ENCODE data around the gene RHEB.

RHEB gene

DNA sequence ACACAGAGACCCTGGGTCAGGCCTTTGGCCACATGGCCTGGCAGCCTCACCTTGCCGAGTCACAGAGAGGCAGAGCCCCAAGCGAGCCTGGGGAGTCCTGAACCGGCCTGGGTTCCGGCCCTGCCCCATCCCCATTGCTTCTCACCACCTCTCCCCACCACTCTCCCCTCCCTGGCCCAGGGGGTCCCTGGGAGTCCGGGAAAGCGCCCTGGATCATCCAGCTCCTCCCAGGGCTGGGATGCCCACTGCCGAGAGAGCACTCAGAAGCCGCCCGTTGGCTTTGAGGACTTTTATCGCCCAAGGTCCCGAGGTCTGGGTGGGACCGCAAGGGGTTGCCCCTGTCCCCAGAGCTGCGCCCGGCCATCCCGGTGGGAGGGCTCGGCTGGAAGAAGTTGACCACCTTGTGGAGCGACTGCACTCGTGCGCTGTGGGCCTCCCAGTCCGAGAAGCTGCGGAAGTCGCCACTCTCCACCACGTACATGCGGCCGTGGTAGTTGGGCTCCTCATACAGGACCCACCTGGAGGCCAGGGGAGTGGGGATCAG lies 87.9 kb downstream of the RHEB start:
- DNase-seq (ENCODE audit: low read depth), result no peak

DNA sequence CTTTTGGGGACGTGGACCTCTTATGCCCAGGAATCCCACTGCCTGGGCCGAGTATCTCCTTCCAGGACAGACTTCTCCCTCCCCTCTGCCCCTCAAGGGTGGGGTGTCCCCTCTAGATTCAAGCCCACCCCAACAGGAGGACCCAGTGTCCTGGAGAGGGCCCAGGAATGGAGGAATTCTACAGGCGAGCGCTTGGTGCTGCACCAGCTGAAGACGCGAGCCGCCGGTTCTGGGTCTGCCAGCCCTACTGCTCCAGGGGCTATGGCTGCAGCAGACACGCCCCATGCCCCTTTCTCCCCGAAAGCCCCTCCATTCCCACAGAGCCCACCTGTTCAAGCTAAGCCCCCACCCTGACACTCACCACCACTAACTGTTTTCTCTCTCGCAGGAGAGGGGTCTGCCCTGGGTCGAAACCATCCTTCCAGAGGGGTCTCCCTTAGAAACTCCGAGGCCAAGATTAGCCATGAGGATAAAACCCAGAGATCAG lies 88.4 kb downstream of the RHEB start:
- DNase-seq (ENCODE audit: low read depth), result no peak

DNA sequence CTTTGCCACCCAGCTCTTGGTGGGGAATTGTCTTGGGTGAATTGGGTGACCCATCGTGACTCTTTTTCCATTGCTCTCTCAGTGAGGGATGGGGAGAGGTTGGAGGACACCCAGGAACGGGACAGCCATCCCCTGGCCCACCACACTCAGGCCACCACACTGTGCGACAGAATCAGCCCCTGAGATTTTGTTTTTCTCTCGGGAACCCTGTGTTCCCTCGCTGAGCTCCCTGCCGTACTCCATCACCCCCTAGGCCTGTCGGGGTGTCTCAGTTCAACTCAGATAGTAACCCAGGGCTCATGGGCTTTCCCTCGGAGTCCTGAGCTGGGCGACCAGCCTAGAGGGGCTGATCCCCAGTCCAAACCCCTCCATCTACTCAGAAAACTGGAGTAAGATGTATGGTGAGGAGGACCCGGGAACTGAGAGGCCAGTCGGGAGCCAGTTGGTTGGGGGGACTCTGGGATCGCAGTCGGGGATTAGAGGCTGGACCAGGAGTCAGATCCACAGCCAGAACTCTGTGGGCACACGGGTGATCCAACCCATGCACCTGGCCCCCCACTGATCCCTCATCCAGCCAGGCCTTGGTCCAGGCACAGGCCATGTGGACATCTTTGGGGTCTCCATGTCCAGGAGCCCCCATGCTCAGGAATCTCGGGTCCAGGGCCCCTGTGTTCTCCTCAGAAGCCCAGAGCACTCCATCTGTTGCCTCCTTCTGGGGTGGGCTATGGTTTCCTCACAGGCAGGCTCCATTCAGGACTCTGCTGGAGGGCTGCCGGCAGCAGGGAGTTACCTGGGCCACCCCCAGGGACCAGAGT lies 89.1 kb downstream of the RHEB start:
- DNase-seq (ENCODE audit: low read depth), result no peak

DNA sequence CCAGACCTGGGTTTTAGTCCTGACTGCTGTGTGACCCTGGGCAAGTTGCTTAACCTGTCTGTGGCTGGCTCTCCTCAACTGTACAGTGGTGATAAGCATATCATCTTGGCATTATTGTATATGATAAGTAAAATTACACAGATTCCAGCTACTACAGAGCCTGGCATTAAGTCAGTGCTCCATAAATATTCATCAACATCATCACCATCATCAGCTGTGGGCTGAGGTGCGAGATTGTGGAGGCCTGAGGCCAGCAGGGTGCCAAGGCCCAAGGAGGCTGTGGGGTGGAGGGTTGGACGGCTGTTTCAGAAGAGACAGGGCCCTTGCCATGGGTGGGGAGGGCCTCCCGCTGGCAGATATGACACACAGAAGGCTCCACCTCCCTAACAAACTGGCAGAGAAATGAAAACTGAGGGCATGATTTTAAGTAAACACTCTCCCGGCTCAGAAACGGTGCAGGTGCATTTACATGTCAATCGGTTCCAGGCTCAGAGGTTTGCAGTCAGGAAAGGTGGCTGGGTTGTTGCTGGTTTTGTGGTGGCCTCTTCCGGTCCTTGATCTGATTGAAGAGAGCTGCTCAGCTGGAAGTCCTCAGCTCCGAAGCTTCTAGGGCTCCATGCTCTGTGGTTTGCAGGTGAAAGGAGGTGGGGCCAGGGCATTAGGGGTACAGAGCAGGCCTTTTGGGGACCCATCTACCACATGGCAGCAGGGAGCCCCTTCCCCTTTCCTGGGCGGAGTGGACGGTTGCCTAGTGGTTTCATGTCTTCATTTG lies 89.9 kb downstream of the RHEB start:
- no peak for DNase-seq (ENCODE audit: low read depth)

DNA sequence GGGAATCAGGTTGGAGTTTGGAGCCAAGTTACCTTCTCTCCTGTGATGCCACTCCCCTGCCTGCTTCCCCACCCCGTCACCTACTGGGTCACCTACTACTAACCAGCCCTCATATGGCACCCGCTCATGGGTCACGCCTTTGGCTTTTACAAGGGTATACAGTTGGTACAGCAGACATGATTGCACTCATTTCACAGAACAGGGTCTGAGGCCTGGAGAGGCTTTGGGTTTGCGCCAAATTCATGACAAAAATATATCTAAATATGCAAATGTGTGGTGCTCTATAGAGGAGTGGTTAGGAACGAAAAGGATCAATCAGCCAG lies 90.5 kb downstream of the RHEB start:
- DNase-seq (ENCODE audit: low read depth), result no peak

DNA sequence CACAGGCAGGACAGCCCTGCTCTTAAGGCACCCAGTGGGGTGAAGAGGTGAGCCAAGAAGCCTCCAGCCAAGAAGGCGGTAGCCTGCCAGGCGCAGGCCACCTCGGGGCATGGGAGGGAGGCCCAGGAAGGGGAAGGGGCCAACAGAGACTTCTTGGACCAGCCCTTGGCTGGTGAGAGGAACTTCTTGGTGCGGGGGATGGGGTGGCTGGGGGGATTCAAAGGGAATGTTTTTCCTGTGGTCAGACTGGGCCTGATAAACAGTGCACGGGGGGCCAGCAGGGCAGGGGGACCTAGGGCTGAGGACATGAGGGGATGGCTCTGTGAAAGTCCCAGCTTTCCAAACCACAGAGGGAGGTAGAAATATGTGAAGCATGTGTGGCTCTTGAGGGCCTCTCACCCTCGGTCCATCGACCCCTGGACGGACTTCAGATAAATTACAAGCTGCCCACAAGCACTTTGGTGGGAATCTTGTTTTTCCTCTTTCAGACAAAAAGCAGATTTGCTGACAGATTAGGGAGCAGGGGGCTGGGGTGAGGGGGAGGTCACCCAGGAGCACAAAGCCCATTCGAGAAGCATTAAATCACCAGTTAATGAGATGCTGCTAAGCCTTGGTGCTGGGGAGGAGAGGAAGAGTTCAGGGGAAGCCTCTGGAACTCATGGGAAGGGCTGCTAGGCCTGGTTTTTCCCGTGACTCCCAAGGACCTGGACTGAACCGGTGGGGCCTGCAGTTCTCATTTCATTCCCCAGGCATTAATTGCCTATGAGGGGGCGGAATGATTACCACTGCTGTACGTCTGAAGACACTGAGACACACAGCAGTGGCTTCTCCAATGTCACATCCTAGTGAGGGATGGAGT lies 91.1 kb downstream of the RHEB start:
- DNase-seq (ENCODE audit: low read depth), result no peak

DNA sequence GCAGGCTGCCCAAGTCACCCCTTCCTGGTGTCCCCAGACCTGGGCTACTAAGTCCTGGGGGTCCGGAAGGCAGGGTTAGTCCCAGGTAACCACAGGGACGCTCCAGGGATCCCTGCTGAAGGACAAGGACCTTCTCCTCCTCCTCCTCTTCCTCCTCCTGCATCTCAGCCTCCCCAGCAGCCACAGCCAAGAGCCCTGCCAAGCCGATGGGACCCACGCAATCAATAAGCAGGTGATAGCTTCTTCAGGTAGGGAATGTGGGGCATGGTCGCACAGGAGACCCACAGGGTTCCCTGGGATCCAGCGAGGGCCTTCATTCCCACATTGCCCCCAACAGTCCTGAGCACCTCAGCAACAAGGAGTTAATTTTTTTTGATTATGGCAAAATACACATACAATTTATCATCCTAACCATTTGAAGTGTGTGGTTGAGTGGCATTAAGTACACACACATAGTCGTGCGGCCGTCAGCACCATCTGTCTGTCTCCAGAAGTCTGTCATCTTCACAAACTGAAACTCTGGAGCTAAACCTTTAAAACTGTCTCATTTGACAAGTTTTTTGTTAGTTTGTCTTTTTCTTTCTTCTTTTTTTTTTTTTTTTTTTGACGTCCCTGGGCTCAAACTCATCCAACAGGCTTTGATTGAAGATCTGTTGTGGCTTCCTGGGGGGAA lies 91.9 kb downstream of the RHEB start:
- DNase-seq (ENCODE audit: low read depth), result no peak

DNA sequence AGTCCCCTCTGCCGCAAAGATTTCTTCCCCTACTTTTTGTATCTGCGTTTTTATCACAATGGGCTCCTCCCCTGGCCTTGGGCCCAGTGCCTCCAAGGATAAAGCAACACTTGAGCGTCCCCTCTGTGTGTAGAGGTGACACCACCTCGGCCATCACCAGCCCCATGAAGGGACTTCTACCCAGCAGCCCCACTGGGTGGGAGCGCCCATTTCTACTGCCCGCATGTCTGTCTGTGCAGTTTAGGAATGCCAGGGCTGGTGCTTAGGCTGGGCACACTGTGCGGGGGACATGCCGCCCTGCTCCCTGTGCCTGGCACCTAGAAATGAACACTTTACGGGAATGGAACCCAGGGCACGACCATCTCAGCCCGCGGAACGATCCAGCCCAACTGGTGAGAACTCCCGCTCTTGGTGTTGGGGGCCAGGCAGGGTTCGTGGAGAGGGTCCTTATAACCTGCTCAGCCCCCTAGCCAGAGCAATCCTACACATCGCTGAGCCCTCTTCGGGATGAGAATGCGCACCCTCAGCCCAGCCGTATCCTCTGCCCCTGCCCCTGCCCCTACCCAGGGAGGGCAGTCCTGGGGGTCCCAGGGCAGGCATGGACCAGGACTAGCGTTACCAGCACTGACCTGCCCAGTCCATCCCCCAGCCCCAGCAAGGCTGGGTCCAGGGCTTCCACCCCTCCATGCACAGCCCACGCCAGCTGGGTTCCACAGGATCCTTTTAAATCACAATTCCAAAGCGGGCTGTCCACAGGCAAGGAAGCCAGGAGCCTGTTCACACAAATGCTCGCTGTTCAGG lies 92.6 kb downstream of the RHEB start:
- no peak for DNase-seq (ENCODE audit: low read depth)

DNA sequence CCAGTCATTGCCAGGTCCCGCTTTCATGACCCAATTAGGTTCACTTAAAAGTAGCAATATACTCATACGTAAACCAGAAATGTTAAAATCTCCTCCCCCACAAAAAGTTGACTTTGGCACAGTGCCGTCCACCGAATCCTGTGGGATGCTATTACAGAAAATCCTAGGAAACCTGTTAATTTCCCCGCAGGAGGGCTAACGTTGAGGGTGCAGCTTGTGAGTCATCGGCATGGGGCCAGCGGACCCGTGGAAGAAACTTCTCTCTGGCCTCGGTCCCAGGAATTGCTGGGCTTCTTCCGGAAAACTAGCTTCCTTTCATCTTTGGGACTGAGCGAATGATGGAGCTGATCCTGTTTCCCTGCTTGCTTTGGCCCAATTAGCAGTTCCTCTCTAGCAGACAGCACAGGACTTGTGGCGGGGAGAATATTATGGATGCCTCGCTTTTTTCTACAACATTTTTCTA lies 93.2 kb downstream of the RHEB start:
- peak; percentile 84 for DNase-seq (ENCODE audit: low read depth)

DNA sequence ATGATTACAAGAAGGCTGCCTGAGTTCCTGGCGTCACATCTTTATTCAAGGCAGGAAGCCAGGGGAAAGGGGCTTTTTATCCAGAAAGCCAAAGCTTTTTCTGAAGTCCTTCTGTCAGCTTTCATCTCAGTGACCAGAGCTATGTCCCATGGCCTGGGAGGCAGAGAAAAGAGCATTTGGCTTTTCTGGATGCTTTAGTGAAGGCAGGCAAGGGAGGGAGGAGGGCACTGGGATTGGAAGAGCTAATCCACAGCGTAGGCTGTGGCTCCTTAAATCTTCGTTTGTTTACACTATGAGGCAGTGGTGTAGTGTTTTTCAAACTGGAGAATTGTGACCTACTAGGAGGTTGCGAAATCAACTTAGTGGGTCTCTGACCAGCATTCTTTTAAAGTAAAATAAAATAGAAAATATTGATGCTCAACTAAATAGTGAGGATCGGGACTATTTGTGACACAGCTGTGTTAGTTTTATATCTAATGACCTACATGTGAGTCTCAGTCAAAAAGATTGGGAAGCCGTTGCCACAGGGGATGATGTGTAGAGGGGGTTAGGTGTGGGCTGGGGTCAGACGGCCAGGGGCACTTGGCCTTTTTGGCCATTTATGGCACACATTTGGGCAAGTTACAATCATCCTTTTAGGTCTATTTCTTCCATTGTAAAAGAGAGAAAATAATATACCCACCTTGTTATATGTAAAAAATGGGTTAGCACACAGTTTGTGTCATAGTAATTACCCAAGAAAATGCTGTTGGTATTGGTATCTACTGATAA lies 93.8 kb downstream of the RHEB start:
- peak; percentile 74 for DNase-seq (ENCODE audit: low read depth)

DNA sequence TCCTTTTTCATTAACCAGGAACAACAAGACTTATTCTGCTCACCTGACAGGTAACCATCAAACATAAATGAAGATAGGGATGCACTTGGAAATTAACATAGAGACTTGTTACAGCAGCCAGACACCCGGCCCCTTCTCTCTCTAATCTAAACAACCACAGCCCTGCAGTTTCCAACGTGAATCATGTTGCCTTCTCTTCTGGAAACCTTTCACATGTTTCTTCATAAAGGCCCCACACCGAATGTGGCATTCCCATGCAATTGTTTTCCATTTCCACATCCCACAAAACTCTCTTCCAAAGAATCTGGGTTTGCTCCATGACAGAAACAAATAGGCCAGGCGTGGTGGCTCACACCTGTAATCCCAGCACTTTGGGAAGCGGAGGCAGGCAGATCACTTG lies 94.9 kb downstream of the RHEB start:
- no peak for DNase-seq (ENCODE audit: low read depth)

DNA sequence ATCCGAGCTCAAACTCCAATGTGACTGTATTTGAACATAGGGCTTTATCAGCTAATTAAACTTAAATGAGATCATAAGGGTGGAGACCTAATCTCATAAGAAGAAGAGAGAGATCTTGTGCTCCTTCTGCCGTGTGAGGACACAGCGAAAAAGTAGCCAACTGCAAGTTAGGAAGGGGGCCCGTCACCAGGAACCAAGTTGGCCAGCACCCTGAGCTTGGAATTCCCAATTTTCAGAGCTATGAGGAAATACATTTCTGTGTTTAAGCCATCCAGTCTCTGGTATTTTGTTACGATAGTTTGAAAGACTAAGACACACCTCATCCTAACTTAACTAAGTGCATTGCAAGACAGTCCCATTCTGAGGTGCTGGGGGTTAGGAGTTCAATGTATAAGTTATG lies 95.8 kb downstream of the RHEB start:
- DNase-seq (ENCODE audit: low read depth), result no peak

DNA sequence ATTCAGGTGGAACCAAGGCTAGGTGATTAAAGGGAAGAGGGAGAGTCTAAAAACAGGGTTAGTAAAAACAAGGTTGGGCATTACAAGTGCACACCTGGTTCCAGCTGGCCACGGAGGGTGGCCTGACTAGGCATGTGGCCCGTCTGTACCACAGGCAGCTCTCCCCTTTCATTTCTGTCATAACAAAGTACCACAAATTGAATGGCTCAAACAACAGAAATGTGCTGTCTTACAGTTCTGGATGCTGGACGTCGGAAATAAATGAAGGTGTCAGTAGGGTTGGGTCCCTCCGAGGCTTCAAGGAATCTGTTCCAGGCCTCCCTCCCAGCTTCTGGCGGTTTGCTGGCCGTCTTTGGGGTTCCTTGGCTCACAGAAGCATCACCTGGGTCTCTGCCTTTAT lies 96.5 kb downstream of the RHEB start:
- no peak for DNase-seq (ENCODE audit: low read depth)

DNA sequence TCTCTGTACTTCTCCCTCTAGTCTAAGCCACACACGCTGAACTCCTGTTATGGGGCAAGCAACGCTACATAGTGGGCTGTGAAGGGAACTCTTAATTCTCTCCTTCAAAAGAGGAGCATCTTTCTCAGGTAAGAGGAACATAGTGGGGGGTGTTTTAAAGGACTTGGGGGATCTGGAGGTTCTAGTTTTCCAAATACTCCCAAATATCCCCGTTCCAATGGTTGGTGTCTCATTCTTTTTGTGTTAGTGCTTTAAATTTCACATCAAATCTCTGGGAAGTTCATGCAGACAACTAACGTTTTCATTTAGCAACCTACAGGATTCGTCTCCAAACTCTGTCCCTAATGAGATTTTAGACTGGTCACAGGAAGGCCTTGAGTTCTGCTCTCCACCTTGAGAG lies 97.5 kb downstream of the RHEB start:
- no peak for DNase-seq (ENCODE audit: low read depth)

DNA sequence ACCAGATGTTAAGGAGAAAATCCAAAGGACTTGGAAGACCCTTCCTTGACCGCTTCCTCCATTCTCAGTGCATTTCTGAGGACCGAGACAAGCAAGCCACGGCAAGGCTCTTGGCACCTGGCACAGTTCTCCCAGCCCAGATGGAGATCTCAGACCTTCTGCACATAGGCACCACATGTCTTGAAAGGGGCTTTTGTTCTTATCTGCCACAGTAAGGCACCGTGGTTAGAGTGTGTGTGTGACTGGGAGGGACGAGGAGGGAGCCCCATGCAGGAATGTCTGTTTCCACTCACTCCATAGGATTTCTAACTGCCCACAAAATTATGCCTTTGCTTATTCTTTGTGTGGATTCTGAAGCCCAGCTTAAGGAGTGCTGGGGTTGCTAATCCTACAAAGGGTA lies 99.6 kb downstream of the RHEB start:
- DNase-seq (ENCODE audit: low read depth), result no peak

DNA sequence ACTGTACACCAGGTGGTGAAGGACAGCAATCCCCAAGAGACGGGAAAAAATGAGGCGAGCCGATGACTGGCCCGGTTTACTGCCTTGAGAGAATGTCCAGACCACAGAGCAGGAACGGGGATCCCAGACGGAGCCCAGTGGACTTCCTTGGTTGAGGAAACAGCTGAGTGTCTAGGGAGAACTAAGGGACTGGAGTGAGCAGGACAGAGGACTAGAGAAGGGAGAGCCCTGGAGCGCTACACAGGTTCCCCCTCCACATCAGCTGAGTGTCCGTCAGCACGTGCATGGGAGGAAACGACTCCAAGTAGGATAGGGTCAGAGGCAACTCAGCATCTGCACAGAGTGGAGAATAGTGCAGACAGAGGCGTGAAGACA lies 102.8 kb downstream of the RHEB start:
- no peak for DNase-seq (ENCODE audit: low read depth)

DNA sequence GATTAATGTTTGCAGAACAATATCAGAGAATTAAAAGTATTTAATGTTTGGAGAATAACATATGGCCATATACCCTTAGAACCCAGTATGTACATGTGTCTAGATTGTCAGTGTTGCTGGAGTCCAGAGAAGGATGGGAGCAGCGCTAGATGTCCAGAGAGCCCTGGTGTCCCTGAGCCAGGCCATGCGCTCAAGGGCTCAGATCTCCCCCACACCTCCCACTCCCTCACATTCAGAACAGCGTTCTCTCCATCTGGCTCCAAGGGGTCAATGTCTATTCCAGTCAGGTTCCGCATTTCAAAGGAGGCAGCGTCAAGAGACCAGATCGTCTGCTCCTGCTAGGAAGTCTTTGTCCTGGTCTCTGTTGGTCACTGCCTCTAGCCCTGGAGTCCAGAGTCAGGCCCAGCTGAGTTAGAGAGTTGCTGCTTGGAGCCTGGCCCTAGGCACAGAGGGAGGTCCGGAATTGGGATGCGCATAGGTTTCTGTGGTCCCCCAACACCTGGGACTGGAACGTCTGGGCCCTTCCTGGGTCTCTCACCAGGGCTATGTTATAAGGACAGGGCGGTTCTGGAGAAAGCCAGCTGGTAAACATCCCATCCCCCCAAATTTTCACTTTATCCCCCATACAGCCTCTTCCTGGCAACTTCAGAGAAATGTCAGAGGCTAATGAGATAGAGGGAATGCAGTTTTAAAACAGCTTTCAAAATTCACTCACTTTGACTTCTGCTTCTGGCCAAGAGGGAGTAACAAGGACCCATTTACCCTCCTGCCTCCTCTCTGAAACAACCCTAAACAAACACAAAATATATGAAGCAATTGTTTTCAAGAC lies 103.4 kb downstream of the RHEB start:
- no peak for DNase-seq (ENCODE audit: low read depth)
